NK-92 treated with Interleukin-12 subunit alpha and Interleukin-12 subunit beta, amount 100 ng/mL, for 24 hours (cell line): ENCODE measurements around the gene PNN.
"Not testable (repeated sequence)": the region's sequence is repeated elsewhere in the genome, so short reads cannot be mapped to it uniquely, and the experiment has no call there.

Experiments used
- DNase-seq: peaks from one replicate; lab custom pipeline; 2025; lab: John Stamatoyannopoulos, UW

The PNN gene

DNA sequence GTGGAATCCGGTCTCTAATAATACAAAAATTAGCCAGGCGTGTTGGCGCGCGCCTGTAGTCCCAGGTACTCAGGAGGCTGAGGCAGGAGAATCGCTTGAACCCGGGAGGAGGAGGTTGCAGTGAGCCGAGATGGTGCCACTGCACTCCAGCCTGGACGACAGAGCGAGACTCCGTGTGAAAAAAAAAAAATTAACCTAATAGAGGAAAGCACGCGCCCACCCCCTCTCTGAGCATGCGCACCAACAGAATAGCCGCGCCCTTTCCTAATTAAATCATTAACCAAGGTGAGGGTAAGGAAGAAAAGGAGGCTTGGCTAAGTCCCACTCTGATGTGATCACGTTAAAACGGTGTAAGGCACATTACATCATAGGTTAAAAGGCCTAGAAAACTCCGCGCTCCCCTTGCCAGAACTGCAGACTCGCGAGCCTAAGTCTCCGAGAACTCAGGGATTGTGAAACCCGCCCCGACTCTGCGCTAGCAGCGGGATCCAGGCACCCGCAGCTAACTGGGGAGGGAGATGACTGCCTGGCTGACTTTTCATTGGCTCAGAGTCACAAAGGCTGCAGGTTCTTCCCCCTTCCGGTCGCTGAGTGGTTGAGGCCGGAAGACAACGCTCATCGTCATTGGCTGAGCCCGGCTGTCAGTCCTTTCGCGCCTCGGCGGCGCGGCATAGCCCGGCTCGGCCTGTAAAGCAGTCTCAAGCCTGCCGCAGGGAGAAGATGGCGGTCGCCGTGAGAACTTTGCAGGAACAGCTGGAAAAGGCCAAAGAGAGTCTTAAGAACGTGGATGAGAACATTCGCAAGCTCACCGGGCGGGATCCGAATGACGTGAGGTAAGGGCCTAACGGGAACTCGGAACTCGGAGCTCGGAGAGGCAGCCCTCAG, at the start of gene PNN:
PNN (plus strand) TSS at position 695 of the 885 bp plus-strand sequence; CDS start at position 721, 26 bp downstream.
- DNase-seq: peak; percentile 97

- DNase-seq: not testable (repeated sequence)
Observed at GRCh38 chr14:39137835-39138234, 37.2 kb upstream of the PNN start.

- DNase-seq: no peak
Observed at GRCh38 chr14:39138440-39138839, 36.6 kb upstream of the PNN start.

- no peak for DNase-seq
Observed at GRCh38 chr14:39140170-39140569, 34.9 kb upstream of the PNN start.

GRCh38 chr14:39141623-39142022, 33.4 kb upstream of the PNN start:
- DNase-seq: not testable (repeated sequence)

- not testable (repeated sequence) for DNase-seq
Observed at GRCh38 chr14:39143226-39143625, 31.8 kb upstream of the PNN start.

DNA sequence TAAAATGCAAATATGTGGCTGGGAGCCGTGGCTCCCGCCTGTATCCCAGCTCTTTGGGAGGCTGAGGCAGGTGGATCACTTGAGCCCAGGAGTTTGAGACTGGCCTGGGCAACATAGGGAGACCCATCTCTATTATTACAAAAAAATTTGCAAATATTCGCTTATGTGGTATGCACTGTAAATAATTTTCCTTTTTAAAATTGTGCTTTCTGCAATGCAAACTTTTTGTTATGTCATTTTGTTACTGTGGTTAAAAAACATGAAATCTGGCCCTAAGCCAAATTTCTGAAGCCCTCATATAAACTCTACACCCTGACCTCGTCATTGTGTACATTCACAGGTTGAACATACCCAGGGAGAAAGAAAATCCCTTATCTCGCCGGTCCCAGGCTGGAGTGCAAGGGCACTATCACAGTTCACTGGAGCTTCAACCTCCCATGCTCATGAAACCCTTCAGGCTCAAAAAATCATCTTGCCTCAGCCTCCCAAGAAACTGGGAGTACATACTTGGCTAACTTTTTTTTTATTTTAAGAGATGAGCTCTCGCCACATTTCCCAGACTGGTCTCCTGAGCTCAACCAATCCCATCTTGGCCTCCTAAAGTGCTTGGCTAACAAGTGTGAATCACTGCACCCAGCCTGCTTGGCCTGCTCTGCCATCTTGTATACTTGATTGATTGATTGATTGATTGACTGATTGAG, 29.6 kb upstream of the PNN start:
- DNase-seq: no peak

GRCh38 chr14:39154594-39155189, 20.4 kb upstream of the PNN start:
- DNase-seq: peak; percentile 40

- DNase-seq: no peak
Observed at GRCh38 chr14:39157491-39157890, 17.6 kb upstream of the PNN start.

GRCh38 chr14:39158222-39158858, 16.7 kb upstream of the PNN start:
- no peak for DNase-seq

DNA sequence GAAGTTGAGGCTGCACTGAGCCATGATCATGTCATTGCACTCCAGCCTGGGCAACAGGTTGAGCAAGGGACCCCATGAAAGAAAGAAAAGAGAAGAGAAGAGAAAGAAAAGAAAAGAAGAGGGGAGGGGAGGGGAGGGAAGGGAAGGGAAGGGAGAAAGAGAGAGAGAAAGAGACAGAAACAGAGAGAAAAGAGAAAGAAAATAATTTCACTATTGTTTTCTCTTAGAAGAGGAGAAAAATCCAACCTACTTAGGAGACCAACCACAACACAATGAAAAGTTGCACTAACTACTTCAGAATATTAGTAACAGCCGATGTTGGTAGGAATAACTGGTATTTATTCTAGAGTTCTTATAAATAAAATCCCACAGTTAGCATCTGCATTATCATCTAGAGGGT, 14.6 kb upstream of the PNN start:
- no peak for DNase-seq

- DNase-seq: not testable (repeated sequence)
Observed at GRCh38 chr14:39167797-39168320, 7.2 kb upstream of the PNN start.

DNA sequence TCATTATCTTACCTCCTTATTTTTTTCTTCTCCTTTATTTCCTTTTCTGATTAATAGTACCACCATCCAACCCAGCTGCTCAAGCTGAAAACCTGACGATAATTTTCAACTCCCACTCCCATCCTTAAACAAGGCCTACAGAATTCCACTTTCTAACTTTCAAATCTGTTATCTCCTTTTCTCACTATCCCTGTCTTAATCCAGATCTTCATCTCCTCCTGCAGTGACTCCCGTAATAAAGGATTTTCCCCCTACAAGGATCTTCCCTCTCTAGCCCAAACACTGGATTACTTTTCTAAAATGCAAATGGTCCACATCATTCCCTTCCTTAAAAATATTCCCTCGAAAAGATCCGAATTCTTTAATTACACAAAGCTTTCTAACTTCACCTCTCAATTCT, 6.5 kb upstream of the PNN start:
- no peak for DNase-seq

- DNase-seq: no peak
Observed at GRCh38 chr14:39169541-39169900, 5.5 kb upstream of the PNN start.

GRCh38 chr14:39173198-39173597, 1.9 kb upstream of the PNN start:
- no peak for DNase-seq

DNA sequence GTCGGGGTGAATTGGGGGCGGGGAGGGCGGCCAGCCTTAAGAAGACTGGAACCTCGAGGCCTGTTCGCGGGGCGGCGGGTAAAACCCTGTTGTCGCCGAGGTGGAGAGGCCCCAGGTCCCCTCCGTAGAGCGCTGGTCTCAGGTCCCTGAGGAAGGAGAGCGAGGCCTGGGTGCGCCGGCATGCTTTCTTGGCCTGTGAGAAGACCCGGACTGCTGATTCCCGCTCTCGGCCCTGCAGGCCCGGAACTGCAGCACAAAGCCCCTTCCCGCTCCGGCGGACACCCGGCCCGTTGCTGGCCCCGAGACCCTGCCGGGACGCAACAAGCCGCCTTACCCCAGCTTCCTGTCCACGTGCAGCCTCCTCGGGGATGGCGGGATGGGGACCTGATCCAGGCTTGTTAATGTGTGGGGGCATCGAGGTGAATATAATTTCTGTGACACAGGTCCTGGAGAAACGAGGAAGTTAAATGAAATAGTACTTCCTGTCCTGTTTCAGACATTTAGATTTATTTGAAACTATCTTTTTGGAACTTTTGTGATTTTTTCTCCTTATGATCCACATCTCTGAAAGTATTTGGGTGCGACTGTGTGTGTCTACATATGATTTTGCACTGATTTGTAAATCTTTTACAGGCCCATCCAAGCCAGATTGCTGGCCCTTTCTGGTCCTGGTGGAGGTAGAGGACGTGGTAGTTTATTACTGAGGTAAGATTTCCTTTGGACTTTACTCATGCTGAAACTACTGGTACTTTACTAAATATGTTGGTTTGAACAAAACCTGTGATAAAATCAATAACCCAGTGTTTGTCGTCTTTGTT, 600 bp downstream of the PNN start:
- DNase-seq: peak; percentile 55

DNA sequence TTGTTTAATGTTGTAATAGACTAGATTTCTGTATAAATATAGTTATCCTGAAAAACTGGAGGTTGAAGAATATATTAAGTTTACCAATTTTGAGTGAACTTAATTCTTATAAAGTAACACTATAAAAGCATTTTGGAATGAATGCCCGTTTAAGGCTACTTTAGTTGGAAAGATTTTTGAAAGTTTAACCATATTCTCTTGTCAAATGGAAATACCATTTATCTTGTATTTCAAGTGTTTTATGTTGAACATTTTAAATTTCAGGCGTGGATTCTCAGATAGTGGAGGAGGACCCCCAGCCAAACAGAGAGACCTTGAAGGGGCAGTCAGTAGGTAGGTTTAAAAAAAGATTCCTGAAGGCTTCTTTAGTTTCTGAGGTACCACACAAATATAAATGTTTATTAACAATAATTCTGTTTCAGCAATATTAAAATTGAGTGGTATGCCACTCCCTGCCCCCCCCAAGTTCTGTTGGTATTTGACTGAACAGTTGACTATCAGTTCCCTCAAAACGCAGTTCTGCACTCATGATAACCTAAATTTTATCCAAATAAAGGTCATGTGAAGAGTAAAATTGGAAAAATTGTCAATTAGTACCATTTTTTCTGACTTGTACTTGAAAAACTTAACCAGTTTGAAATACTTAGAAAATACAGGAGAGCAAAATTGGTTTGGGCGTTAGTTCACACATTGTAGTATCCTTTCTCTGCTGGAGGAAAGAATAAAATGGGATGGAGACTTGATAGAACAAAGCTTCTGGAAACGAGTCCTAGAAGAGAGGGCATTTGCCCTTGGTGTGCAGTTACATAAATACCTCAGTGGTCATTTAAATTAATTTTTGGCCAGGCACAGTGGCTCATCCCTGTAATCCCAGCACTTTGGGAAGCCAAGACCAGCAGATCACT, 1.5 kb downstream of the PNN start:
- no peak for DNase-seq

GRCh38 chr14:39177168-39177545, 2.1 kb downstream of the PNN start:
- no peak for DNase-seq

DNA sequence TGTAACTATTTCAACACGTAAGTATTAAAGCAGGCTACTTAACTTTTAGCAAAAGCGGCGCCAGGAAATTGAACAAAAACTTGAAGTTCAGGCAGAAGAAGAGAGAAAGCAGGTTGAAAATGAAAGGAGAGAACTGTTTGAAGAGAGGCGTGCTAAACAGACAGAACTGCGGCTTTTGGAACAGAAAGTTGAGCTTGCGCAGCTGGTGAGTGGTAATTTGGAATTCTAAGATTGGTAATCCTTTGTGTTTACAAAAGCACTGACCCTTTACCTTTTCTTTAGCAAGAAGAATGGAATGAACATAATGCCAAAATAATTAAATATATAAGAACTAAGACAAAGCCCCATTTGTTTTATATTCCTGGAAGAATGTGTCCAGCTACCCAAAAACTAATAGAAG, 4.0 kb downstream of the PNN start:
- no peak for DNase-seq

- DNase-seq: no peak
Observed at GRCh38 chr14:39180553-39180952, 5.5 kb downstream of the PNN start.
